GM11168 (cell line): ENCODE results near the gene XRCC1.

ENCODE experiments used
- in situ Hi-C: fragments of 300-500 bp; cut with MboI; formaldehyde crosslinking; loops from one replicate; pipeline ENCODE4 v1.12.0; 2022; ENCODE audit warnings: low sequenced_read_pairs; ENCODE audit not compliant: unreplicated experiment

XRCC1 gene

GRCh38 chr19:43495082-43495481, 80.2 kb downstream of the XRCC1 start:
- in situ Hi-C loops = no loop called here
